K562 (cell line): Measurements from ENCODE around the gene WIF1. TPM values are rescaled to one million over a fixed set of nuclear protein-coding genes. Genes with fewer than 3 reads are reported as not detected.

ENCODE experiments used
- ATAC-seq: fragments of 200-7000 bp; cut with Tn5 transposase; 3 replicates; pipeline ENCODE4 v1.9.1; 2020; ENCODE audit warnings: moderate library complexity
- BruUV-seq: library from RNA; stranded (reverse); fragments of 400-500 nt; replicated peaks from 2 replicates; lab custom pipeline; 2021; lab: Mats Ljungman, UMichigan
- CTCF ChIA-PET: fragments of 300-600 bp; formaldehyde crosslinking; extraction: SDS; loops from one replicate; lab custom pipeline; 2021; ENCODE audit warnings: low intra/inter-chr PET ratio; lab: Yijun Ruan, JAX
- POLR2A ChIA-PET: fragments of 300-600, 350-650 bp; sonication (Branson Sonifier 250); formaldehyde crosslinking; extraction: SDS; loops from one replicate; lab custom pipeline; 2021; ENCODE audit warnings: antibody characterized with exemption, inconsistent platforms; lab: Yijun Ruan, JAX
- DNase-seq, 4 experiments: peaks; one replicate each; pipeline versions ENCODE4 v3.0.0 to v3.0.0-alpha.2; 2011 to 2018; ENCODE audit warnings: low spot score in 3 of 4, mixed read lengths in 3 of 4; ENCODE audit errors: extremely low read depth in 1 of 4
- FAIRE-seq: peaks from 2 replicates; lab custom pipeline; 2011; peaks lifted over from hg19 to GRCh38; lab: Jason Lieb, UNC
- H2AFZ ChIP-seq: 2 replicates; pipeline ENCODE4 v1.6.0; 2011; ENCODE audit warnings: low read depth, low read length, control low read depth, inconsistent platforms
- H3K27ac ChIP-seq: fragments of 200-600 bp; 3 replicates; pipeline ENCODE4 v1.8.0; 2011; ENCODE audit warnings: low read depth, mild to moderate bottlenecking, control low read depth, inconsistent platforms, low read length, moderate library complexity, mixed read lengths; ENCODE audit errors: extremely low read depth
- H3K27me3 ChIP-seq, 2 experiments: fragments of 300-600 bp in 1 of 2; 2 replicates in 1 of 2; 3 replicates in 1 of 2; pipeline versions ENCODE4 v1.6.0 to v1.8.0; 2011; ENCODE audit warnings: inconsistent platforms in 2 of 2, low read length in 2 of 2, mild to moderate bottlenecking in 1 of 2, mixed read lengths in 1 of 2, moderate library complexity in 1 of 2; ENCODE audit not compliant: control insufficient read depth in 2 of 2, insufficient read depth in 2 of 2
- H3K36me3 ChIP-seq: fragments of 300-600 bp; 3 replicates; pipeline ENCODE4 v1.8.0; 2011; ENCODE audit warnings: mild to moderate bottlenecking, low read length, inconsistent platforms; ENCODE audit not compliant: control insufficient read depth, insufficient read depth
- H3K4me1 ChIP-seq, 2 experiments: fragments of 200-600 bp in 1 of 2; replicated peaks in 1 of 2; 2 replicates in 1 of 2; 3 replicates in 1 of 2; pipeline versions ENCODE4 v1.5.1 to v1.8.0; 2011; ENCODE audit warnings: inconsistent platforms in 2 of 2, low read length in 2 of 2, mild to moderate bottlenecking in 1 of 2, mixed read lengths in 1 of 2, moderate library complexity in 1 of 2; ENCODE audit not compliant: control insufficient read depth in 2 of 2, insufficient read depth in 2 of 2
- H3K4me2 ChIP-seq: 2 replicates; pipeline ENCODE4 v1.6.1; 2011; ENCODE audit warnings: low read length, control low read depth, inconsistent platforms, mixed read lengths; ENCODE audit not compliant: insufficient read depth
- H3K4me3 ChIP-seq: fragments of 200-600 bp; sonication (generic), shearing (Covaris generic); 2 replicates; pipeline ENCODE4 v1.5.1; 2016; ENCODE audit warnings: control low read depth, inconsistent platforms
- H3K79me2 ChIP-seq: fragments of 200-600 bp; 3 replicates; pipeline ENCODE4 v1.8.0; 2011; ENCODE audit warnings: low read length, inconsistent platforms; ENCODE audit not compliant: control insufficient read depth, insufficient read depth
- H3K9ac ChIP-seq, 2 experiments: 2 replicates each; pipeline versions ENCODE4 v1.6.0 to v1.6.1; 2011; ENCODE audit warnings: low read depth in 2 of 2, low read length in 2 of 2, control low read depth in 1 of 2, inconsistent platforms in 1 of 2, mild to moderate bottlenecking in 1 of 2, mixed read lengths in 1 of 2; ENCODE audit not compliant: insufficient read depth in 1 of 2
- H3K9me1 ChIP-seq: one replicate; pipeline ENCODE4 v1.6.0; 2011; ENCODE audit warnings: inconsistent platforms, mild to moderate bottlenecking, low read length, moderate library complexity; ENCODE audit not compliant: control insufficient read depth, insufficient read depth
- H3K9me3 ChIP-seq: replicated peaks from 2 replicates; pipeline ENCODE4 v1.5.1; 2011; ENCODE audit warnings: low read depth, low read length, inconsistent platforms; ENCODE audit not compliant: control insufficient read depth, insufficient read depth
- H4K20me1 ChIP-seq: replicated peaks from 2 replicates; pipeline ENCODE4 v1.6.1; 2011; ENCODE audit warnings: low read length, inconsistent platforms, mixed read lengths; ENCODE audit not compliant: control insufficient read depth, insufficient read depth
- CREB1 ChIP-seq, 2 experiments: sonication (generic) in 1 of 2; formaldehyde crosslinking in 1 of 2; IDR thresholded peaks; 2 replicates each; pipeline versions ENCODE4 v1.6.1 to v1.8.0; 2012 to 2022; ENCODE audit warnings: inconsistent platforms in 1 of 2, mild to moderate bottlenecking in 1 of 2, missing genetic modification reagents in 1 of 2, moderate library complexity in 1 of 2
- GABPA ChIP-seq: fragments of 200-800 bp; sonication (Bioruptor generic); conservative IDR thresholded peaks from 2 replicates; pipeline ENCODE4 v1.6.1; 2016; ENCODE audit warnings: low read depth, missing genetic modification characterization, missing compliant biosample characterization
- JUN ChIP-seq, 2 experiments: sonication (generic) in 1 of 2; formaldehyde crosslinking in 1 of 2; IDR thresholded peaks; 2 replicates each; pipeline versions ENCODE4 v1.6.1 to v1.8.0; 2012 to 2022; ENCODE audit warnings: borderline replicate concordance in 2 of 2, mild to moderate bottlenecking in 2 of 2, improper control_type of control experiment in 1 of 2, low read depth in 1 of 2, low read length in 1 of 2, missing genetic modification reagents in 1 of 2
- MYC ChIP-seq, 2 experiments: fragments of 250-450 bp in 1 of 2; sonication (Bioruptor Pico) in 1 of 2; IDR thresholded peaks; 2 replicates each; pipeline versions ENCODE4 v1.5.1 to v1.6.1; 2012 to 2021; ENCODE audit warnings: low read depth in 2 of 2, borderline replicate concordance in 1 of 2, improper control_type of control experiment in 1 of 2, low read length in 1 of 2, mild to moderate bottlenecking in 1 of 2, moderate library complexity in 1 of 2
- NCOA6 ChIP-seq: fragments of 450-650 bp; IDR thresholded peaks from 2 replicates; pipeline ENCODE4 v1.6.1; 2017; ENCODE audit warnings: mild to moderate bottlenecking
- PML ChIP-seq: IDR thresholded peaks from 2 replicates; pipeline ENCODE4 v1.6.1; 2012; ENCODE audit warnings: low read length, inconsistent platforms
- SPI1 ChIP-seq: IDR thresholded peaks from 2 replicates; pipeline ENCODE4 v1.6.1; 2011; ENCODE audit warnings: low read depth, low read length, control low read depth, borderline replicate concordance
- WGBS: fragments of 100-300 bp; shearing (Covaris generic); methylation state at CpG from one replicate; pipeline ENCODE4 v1.1.6; 2016; ENCODE audit warnings: low coverage, mixed read lengths; ENCODE audit not compliant: insufficient coverage; ENCODE audit errors: missing lambda C conversion rate; 5-methylcytosine and 5-hydroxymethylcytosine counted together
- in situ Hi-C: fragments of 300-500 bp; cut with MboI; formaldehyde crosslinking; loops from 4 replicates; pipeline ENCODE4 v1.15.0; 2018; ENCODE audit warnings: inconsistent platforms, mixed read lengths
- intact Hi-C: fragments of 100-400 bp; cut with micrococcal nuclease; formaldehyde crosslinking; loops from 2 replicates; pipeline ENCODE4 v1.14.2; 2022
- polyA plus RNA-seq, 8 experiments: library from polyadenylated mRNA; depleted of rRNA in 4 of 8; stranded (reverse) in 5 of 8; unstranded in 3 of 8; fragments of >200 nt; fragmentation: Nextera tagmentation in 2 of 8; fragmentation: Illumina TruSeq in 1 of 8; extraction: Ambion mirVana in 2 of 8; extraction: Trizol in 1 of 8; gene quantifications; 2 replicates each; pipeline versions ENCODE4 v1.2.1 to v1.2.3, GENCODE V29; 2011 to 2014; ENCODE audit warnings: inconsistent platforms in 1 of 8, missing spikeins in 1 of 8
- total RNA-seq, 7 experiments: library from RNA; depleted of rRNA in 6 of 7; stranded (reverse); fragments of >200 nt in 6 of 7; fragmentation: Illumina TruSeq in 2 of 7; extraction: Trizol in 2 of 7; gene quantifications; 2 replicates each; pipeline versions ENCODE4 v1.2.1 to v1.2.3, GENCODE V29; 2011 to 2021; ENCODE audit warnings: low replicate concordance in 1 of 7
- TF ChIP-seq, protein P1 (sequence below): fragments of 450-650 bp; IDR thresholded peaks from 2 replicates; pipeline ENCODE4 v1.7.0; 2016; ENCODE audit warnings: borderline replicate concordance
- TF ChIP-seq, protein P2 (sequence below): fragments of 250-450 bp; sonication (Bioruptor Pico); IDR thresholded peaks from 2 replicates; pipeline ENCODE4 v1.4.0; 2020; ENCODE audit warnings: mild to moderate bottlenecking, moderate library complexity

The WIF1 gene
- total and polyA plus RNA-seq, 9 of the 15 experiments (the other 6 are each of a cell fraction or from before 2014, with no cell fraction given), result not detected

- 5% methylated on average over 2 of the region's 2 CpGs for WGBS
- in situ Hi-C loops (no loop called here), intact Hi-C loops (no loop called here)
- BruUV-seq, result no TSS peak
- ChIA-PET CTCF (no interaction called here), POLR2A (interaction anchor here (0.8 kb wide), 1 partner anchor 1029 kb away, joined by 3 read pairs; no protein-coding TSS in a partner anchor)
- H3K4me1 ChIP-seq, result no peaks in the 10 kb centered on the region
- H3K4me3 ChIP-seq, result no peak overlapping the region
- no peaks in the 10 kb centered on the region for H4K20me1 ChIP-seq
- no peak for ATAC-seq
- no peak overlapping the region for H3K27ac ChIP-seq
- no peaks in the 10 kb centered on the region for H3K9me1 ChIP-seq
- TF ChIP-seq SPI1 (no peak), NCOA6 (no peak), MYC (IDR thresholded peaks at IDR 0.05; ENCODE audit: low read depth, low read length) (no peak), MYC (CRISPR knock-in tag; IDR thresholded peaks at IDR 0.05; ENCODE audit: borderline replicate concordance, low read depth) (no peak), JUN (IDR thresholded peaks at IDR 0.05; ENCODE audit: borderline replicate concordance, low read depth, low read length) (no peak), JUN (CRISPR knock-in tag; IDR thresholded peaks at IDR 0.05; ENCODE audit: borderline replicate concordance) (no peak), GABPA (tag) (no peak), CREB1 (IDR thresholded peaks at IDR 0.05) (no peak), CREB1 (CRISPR knock-in tag; IDR thresholded peaks at IDR 0.05) (no peak), PML (no peak)
- TF ChIP-seq, protein P1, sequence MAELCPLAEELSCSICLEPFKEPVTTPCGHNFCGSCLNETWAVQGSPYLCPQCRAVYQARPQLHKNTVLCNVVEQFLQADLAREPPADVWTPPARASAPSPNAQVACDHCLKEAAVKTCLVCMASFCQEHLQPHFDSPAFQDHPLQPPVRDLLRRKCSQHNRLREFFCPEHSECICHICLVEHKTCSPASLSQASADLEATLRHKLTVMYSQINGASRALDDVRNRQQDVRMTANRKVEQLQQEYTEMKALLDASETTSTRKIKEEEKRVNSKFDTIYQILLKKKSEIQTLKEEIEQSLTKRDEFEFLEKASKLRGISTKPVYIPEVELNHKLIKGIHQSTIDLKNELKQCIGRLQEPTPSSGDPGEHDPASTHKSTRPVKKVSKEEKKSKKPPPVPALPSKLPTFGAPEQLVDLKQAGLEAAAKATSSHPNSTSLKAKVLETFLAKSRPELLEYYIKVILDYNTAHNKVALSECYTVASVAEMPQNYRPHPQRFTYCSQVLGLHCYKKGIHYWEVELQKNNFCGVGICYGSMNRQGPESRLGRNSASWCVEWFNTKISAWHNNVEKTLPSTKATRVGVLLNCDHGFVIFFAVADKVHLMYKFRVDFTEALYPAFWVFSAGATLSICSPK, result no peak
- TF ChIP-seq, protein P2, sequence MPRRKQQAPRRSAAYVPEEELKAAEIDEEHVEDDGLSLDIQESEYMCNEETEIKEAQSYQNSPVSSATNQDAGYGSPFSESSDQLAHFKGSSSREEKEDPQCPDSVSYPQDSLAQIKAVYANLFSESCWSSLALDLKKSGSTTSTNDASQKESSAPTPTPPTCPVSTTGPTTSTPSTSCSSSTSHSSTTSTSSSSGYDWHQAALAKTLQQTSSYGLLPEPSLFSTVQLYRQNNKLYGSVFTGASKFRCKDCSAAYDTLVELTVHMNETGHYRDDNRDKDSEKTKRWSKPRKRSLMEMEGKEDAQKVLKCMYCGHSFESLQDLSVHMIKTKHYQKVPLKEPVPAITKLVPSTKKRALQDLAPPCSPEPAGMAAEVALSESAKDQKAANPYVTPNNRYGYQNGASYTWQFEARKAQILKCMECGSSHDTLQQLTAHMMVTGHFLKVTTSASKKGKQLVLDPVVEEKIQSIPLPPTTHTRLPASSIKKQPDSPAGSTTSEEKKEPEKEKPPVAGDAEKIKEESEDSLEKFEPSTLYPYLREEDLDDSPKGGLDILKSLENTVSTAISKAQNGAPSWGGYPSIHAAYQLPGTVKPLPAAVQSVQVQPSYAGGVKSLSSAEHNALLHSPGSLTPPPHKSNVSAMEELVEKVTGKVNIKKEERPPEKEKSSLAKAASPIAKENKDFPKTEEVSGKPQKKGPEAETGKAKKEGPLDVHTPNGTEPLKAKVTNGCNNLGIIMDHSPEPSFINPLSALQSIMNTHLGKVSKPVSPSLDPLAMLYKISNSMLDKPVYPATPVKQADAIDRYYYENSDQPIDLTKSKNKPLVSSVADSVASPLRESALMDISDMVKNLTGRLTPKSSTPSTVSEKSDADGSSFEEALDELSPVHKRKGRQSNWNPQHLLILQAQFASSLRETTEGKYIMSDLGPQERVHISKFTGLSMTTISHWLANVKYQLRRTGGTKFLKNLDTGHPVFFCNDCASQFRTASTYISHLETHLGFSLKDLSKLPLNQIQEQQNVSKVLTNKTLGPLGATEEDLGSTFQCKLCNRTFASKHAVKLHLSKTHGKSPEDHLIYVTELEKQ (CRISPR knock-in tag), result no peak
- no peaks in the 10 kb centered on the region for H3K9me3 ChIP-seq
- H2AFZ ChIP-seq, result no peak overlapping the region
- no peak for DNase-seq
- no peak overlapping the region for H3K9ac ChIP-seq
- H3K36me3 ChIP-seq, result no peaks in the 10 kb centered on the region
- FAIRE-seq, result no peak
- H3K79me2 ChIP-seq, result no peaks in the 10 kb centered on the region
- H3K4me2 ChIP-seq, result no peak overlapping the region
- no peaks in the 10 kb centered on the region for H3K27me3 ChIP-seq
Measured at GRCh38 chr12:65090461-65090860, 30.6 kb downstream of the WIF1 start.
